ENCODE measurements around the gene GK. TPM values are rescaled to one million over a fixed set of nuclear protein-coding genes. Genes with fewer than 3 reads are reported as not detected.

The GK gene
- total and polyA plus RNA-seq, 2 of the 8 experiments (the other 6 are each of a cell fraction or from before 2014, with no cell fraction given): 2.9 to 11.2 TPM

DNA sequence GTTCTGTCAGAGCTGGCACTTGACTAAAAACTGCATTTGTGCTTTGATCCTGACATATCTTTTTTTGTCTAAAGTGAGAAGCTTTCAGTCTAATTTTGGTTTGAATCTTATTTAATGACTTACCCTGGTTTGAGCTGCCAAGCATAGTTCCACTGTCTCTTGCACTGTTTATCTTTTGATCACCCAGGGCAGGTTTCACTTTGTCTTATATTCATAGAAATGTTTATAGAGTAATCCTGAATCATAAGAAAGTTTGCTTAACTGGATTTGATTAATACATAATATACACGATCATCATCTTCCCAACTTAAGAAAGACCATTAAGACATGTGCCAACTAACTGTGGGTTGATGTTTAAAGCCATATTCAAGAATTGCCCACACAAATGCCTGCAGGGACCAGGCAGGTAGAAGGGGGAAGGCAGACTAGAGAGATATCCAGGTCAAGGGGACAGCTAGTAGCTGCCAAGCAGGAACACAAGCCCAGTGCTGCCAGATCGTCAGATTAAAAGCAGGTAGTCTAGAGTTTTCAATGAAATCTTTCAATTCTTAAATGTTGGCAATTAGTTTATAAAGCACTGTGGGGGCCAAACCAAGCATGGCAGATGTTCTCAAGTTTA, 1.9 kb downstream of the GK start:
- WGBS, 2 experiments (ENCODE audit: extremely low coverage in 1 of 2, insufficient coverage in 1 of 2, insufficient read length in 1 of 2, insufficient replicate concordance in 2 of 2, low coverage in 1 of 2, low lambda C conversion rate in 2 of 2, missing lambda C conversion rate in 1 of 2): 74% methylated on average over 2 of the region's 2 CpGs; no CpG with 5 or more reads in 1 of the 2 experiments
- Histone ChIP-seq H4K91ac (replicated peaks; ENCODE audit: insufficient read length, low read length) (no peak overlapping the region), H3K4me2 (ENCODE audit: insufficient read depth in 1 of 2, low read depth in 2 of 2, low read length in 2 of 2) (no peak overlapping the region), H4K20me1 (replicated peaks in 1 of 2; ENCODE audit: control insufficient read depth in 1 of 2, insufficient read depth in 2 of 2, low read length in 2 of 2) (no peaks in the 10 kb centered on the region), H3K4me1 (replicated peaks in 1 of 4; ENCODE audit: control insufficient read depth in 3 of 4, insufficient read depth in 4 of 4, low read length in 3 of 4) (0 out of 7 replicates have a peak, but pooled peaks cover 0 to 2% (median 0%) of the 10 kb centered on the region in 4 experiments), H3K56ac (replicated peaks; ENCODE audit: insufficient read length, low read depth, low read length) (no peak overlapping the region), H2BK20ac (ENCODE audit: low read length) (no peak overlapping the region), H2BK12ac (ENCODE audit: low read depth, low read length) (no peak overlapping the region), H3K79me2 (ENCODE audit: control insufficient read depth in 1 of 2, insufficient read depth in 2 of 2, low read length in 2 of 2) (no peaks in the 10 kb centered on the region; a peak in 1 of 4 replicates), H3K23ac (ENCODE audit: insufficient read length) (no peak overlapping the region), H2AK5ac (ENCODE audit: low read depth, low read length) (no peak overlapping the region), H2AFZ (ENCODE audit: low read length) (no peak overlapping the region), H3K27me3 (replicated peaks in 1 of 4; ENCODE audit: control insufficient read depth in 3 of 4, extremely low read depth in 1 of 4, insufficient read depth in 3 of 4, low read length in 3 of 4) (no peaks in the 10 kb centered on the region), H3K23me2 (ENCODE audit: low read depth, low read length) (peaks cover 3% of the 10 kb centered on the region; the same call in 1 of the 2 replicates), H3K4ac (replicated peaks; ENCODE audit: insufficient read length, low read depth, low read length) (no peak overlapping the region), H4K8ac (ENCODE audit: extremely low read depth, insufficient read depth, low read length) (no peak overlapping the region), H4K5ac (ENCODE audit: insufficient read length, low read depth, low read length) (no peak overlapping the region), H3K36me3 (ENCODE audit: control insufficient read depth in 2 of 4, insufficient read depth in 4 of 4, low read length in 3 of 4) (no peaks in the 10 kb centered on the region), H3K18ac (ENCODE audit: extremely low read depth, low read length) (no peak overlapping the region), H3K9ac (replicated peaks in 1 of 4; ENCODE audit: extremely low read depth in 1 of 4, low read depth in 3 of 4, low read length in 3 of 4) (no peak overlapping the region), H2BK15ac (ENCODE audit: low read length) (no peak overlapping the region), H3K14ac (ENCODE audit: insufficient read length) (no peak overlapping the region), H3K79me1 (ENCODE audit: low read depth, low read length) (no peaks in the 10 kb centered on the region), H2BK120ac (replicated peaks; ENCODE audit: low read depth, low read length) (no peak overlapping the region), H3K4me3 (ENCODE audit: extremely low read depth in 1 of 4, insufficient read depth in 2 of 4, low read depth in 3 of 4, low read length in 4 of 4) (no peak overlapping the region), H2BK5ac (ENCODE audit: low read depth, low read length) (no peak overlapping the region), H3K9me3 (ENCODE audit: insufficient read depth in 2 of 2, low read depth in 1 of 2, low read length in 1 of 2) (no peaks in the 10 kb centered on the region), H3K27ac (ENCODE audit: low read depth, low read length) (no peak overlapping the region)
- ChIA-PET POLR2A (ENCODE audit: partially characterized antibody) (interaction anchor here (0.7 kb wide), 1 partner anchor 506 kb away, joined by 3 read pairs; no protein-coding TSS in a partner anchor), CTCF (ENCODE audit: partially characterized antibody) (interaction anchor here (1.2 to 1.5 kb wide), 2 partner anchors 16 to 34 kb away, joined by 3 to 6 read pairs; no protein-coding TSS in a partner anchor)
- FAIRE-seq: no peak
- DNase-seq (ENCODE audit: low read depth in 1 of 2, low spot score in 2 of 2): no peak
- TF ChIP-seq CBX5 (IDR thresholded peaks at IDR 0.05; ENCODE audit: low read depth, low read length): no peak
- no peak for TF ChIP-seq FOSL1 (IDR thresholded peaks at IDR 0.05; ENCODE audit: insufficient read depth, low read depth, low read length)
- TF ChIP-seq RXRA (IDR thresholded peaks at IDR 0.05; ENCODE audit: insufficient read depth, low read depth, low read length): no peak
- TF ChIP-seq SP1 (IDR thresholded peaks at IDR 0.05; ENCODE audit: low read depth, low read length): no peak
- no peak for TF ChIP-seq POLR2A (IDR thresholded peaks at IDR 0.05; ENCODE audit: control extremely low read depth in 1 of 2, low read depth in 2 of 2, low read length in 2 of 2)
- no peak for TF ChIP-seq GTF2F1 (IDR thresholded peaks at IDR 0.05; ENCODE audit: borderline replicate concordance, low read depth, low read length)
- TF ChIP-seq, protein P1, sequence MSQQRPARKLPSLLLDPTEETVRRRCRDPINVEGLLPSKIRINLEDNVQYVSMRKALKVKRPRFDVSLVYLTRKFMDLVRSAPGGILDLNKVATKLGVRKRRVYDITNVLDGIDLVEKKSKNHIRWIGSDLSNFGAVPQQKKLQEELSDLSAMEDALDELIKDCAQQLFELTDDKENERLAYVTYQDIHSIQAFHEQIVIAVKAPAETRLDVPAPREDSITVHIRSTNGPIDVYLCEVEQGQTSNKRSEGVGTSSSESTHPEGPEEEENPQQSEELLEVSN (IDR thresholded peaks at IDR 0.05): no peak

Measured in H1 (cell line).